ENCODE data around the gene MLXIP.

GRCh38 chr12:122036153-122036552 is 42.4 kb upstream of the MLXIP start:
- TF ChIP-seq CTCF (IDR thresholded peaks at IDR 0.05) (no peak), POLR2A (IDR thresholded peaks at IDR 0.05) (no peak)
